Prostate gland (tissue), 2 donors: ENCODE results near the gene TBX21. TPM values are rescaled to one million over a fixed set of nuclear protein-coding genes. Genes with fewer than 3 reads are reported as not detected.

Source experiments
- DNase-seq: peaks from one replicate; pipeline ENCODE4 v3.0.0-alpha.2; 2019; ENCODE audit warnings: low spot score
- H3K27ac ChIP-seq, 2 donors: fragments of 200-600 bp; sonication (generic); 2 replicates each; pipeline ENCODE4 v1.5.1; 2017 to 2019
- H3K27me3 ChIP-seq: fragments of 200-600 bp; sonication (generic); replicated peaks from 2 replicates; pipeline ENCODE4 v1.5.1; 2019; ENCODE audit not compliant: insufficient read depth
- H3K36me3 ChIP-seq, 2 donors: fragments of 200-600 bp; sonication (generic); 1 replicate in 1 of 2; 2 replicates in 1 of 2; pipeline versions ENCODE4 v1.5.1 to v1.8.1; 2017 to 2019
- H3K4me1 ChIP-seq: fragments of 200-600 bp; sonication (generic); replicated peaks from 2 replicates; pipeline ENCODE4 v1.5.1; 2019
- H3K4me3 ChIP-seq, 2 donors: fragments of 200-600 bp; sonication (generic); 2 replicates each; pipeline ENCODE4 v1.5.1; 2017 to 2019
- H3K9me3 ChIP-seq: fragments of 200-600 bp; sonication (generic); 2 replicates; pipeline ENCODE4 v1.5.1; 2017
- POLR2A ChIP-seq: fragments of 450-650 bp; IDR thresholded peaks from one replicate; pipeline ENCODE4 v1.6.1; 2016; ENCODE audit warnings: antibody characterized with exemption, mild to moderate bottlenecking
- POLR2AphosphoS5 ChIP-seq: sonication (generic); formaldehyde crosslinking; IDR thresholded peaks from one replicate; pipeline ENCODE4 v1.6.1; 2017; ENCODE audit warnings: antibody characterized with exemption
- WGBS: methylation state at CpG from one replicate; pipeline ENCODE4 v1.1.5; 2018; 5-methylcytosine and 5-hydroxymethylcytosine counted together
- intact Hi-C: fragments of 100-400 bp; cut with DNase I; formaldehyde crosslinking; loops from one replicate; pipeline ENCODE4 v1.14.2; 2022
- total RNA-seq, 2 donors: library from RNA; depleted of rRNA; stranded (reverse); fragments of >200 nt; gene quantifications; one replicate each; pipeline ENCODE4 v1.1.0, GENCODE V29; 2016
- TF ChIP-seq, protein P1 (sequence below), 4 experiments: fragments of 200-600 bp in 2 of 4; fragments of 450-650 bp in 2 of 4; sonication (generic) in 2 of 4; IDR thresholded peaks; 1 replicate in 3 of 4; 2 replicates in 1 of 4; pipeline ENCODE4 v1.5.1; 2016 to 2019; ENCODE audit warnings: antibody characterized with exemption in 4 of 4, mild to moderate bottlenecking in 2 of 4, moderate library complexity in 2 of 4

The TBX21 gene
- total RNA-seq, 2 donors from 2014 or later: 0.27 to 0.45 TPM

DNA sequence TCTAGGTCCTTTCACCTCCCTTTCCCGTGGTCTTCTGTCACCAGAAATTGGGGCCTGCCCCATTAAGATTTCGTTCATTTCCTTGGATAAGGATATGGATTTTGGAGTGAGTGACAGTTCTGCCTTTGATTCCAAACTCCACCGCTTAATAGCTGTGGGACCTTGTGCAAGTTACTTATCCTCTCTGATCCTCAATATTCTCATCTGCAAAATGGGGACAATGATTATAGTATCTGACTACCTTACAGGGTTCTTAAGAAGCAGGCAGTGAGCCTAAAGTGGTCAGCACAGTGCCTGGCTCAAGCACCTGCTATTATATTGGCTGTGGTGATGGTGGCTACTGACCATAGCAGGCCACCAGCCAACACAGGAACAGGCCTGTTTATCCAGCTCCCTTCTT lies 23.4 kb upstream of the TBX21 start:
- WGBS: 83% methylated on average over 3 of the region's 3 CpGs
- no peaks in the 10 kb centered on the region for H3K27me3 ChIP-seq
- H3K9me3 ChIP-seq: no peaks in the 10 kb centered on the region
- TF ChIP-seq POLR2A (no peak), POLR2AphosphoS5 (no peak)
- TF ChIP-seq, protein P1, sequence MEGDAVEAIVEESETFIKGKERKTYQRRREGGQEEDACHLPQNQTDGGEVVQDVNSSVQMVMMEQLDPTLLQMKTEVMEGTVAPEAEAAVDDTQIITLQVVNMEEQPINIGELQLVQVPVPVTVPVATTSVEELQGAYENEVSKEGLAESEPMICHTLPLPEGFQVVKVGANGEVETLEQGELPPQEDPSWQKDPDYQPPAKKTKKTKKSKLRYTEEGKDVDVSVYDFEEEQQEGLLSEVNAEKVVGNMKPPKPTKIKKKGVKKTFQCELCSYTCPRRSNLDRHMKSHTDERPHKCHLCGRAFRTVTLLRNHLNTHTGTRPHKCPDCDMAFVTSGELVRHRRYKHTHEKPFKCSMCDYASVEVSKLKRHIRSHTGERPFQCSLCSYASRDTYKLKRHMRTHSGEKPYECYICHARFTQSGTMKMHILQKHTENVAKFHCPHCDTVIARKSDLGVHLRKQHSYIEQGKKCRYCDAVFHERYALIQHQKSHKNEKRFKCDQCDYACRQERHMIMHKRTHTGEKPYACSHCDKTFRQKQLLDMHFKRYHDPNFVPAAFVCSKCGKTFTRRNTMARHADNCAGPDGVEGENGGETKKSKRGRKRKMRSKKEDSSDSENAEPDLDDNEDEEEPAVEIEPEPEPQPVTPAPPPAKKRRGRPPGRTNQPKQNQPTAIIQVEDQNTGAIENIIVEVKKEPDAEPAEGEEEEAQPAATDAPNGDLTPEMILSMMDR (IDR thresholded peaks at IDR 0.05): no peak
- intact Hi-C loops: no loop called here
- H3K36me3 ChIP-seq: peaks cover 0 to 9% of the 10 kb centered on the region in 2 donors
- H3K27ac ChIP-seq: no peak overlapping the region
- no peak for DNase-seq
- no peak overlapping the region for H3K4me3 ChIP-seq
- H3K4me1 ChIP-seq: no peaks in the 10 kb centered on the region

DNA sequence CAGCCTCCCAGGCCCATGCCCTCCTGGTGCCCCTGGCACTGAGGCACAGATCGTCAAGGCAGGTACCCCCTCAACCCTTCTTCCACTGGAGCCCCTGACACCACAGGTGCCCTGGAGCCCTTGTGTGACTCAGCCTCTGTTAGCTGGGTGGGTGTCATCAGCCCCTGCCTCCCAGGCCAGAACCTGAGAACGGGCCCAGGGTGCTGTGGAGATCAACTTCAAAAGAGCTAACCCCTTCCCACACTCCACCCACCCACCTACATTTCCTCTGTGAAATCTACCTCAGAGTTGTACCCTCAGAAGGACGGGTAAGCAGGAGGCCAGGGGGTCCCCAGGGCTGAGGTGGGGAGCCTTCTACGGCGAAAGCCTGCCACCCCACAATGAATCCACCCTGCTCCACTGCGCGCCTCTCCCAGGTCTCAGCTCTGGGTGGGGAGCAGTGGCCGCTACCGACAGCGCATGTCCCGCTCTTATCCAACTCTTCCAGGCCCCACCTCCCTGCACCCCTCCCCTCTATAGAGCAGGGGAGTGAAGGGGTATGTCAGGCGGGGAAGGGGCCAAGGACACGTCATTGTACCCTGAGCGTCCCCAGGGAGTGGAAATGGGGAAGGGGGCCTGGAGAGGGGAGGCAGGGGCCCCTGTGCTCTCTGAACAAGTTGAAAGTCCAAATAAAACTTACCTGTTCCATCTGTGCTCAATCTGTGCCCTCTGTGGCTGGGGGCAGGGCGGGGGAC lies 21.5 kb upstream of the TBX21 start:
- no peak overlapping the region for H3K27ac ChIP-seq
- 93% methylated on average over 15 of the region's 15 CpGs for WGBS
- no peaks in the 10 kb centered on the region for H3K4me1 ChIP-seq
- no peak for DNase-seq
- intact Hi-C loops: no loop called here
- peaks cover 2% of the 10 kb centered on the region for H3K27me3 ChIP-seq
- peaks cover 0 to 9% of the 10 kb centered on the region in 2 donors for H3K36me3 ChIP-seq
- no peaks in the 10 kb centered on the region for H3K9me3 ChIP-seq
- H3K4me3 ChIP-seq: no peak overlapping the region
- TF ChIP-seq, protein P1 (IDR thresholded peaks at IDR 0.05): no peak
- TF ChIP-seq POLR2AphosphoS5 (no peak), POLR2A (no peak)

DNA sequence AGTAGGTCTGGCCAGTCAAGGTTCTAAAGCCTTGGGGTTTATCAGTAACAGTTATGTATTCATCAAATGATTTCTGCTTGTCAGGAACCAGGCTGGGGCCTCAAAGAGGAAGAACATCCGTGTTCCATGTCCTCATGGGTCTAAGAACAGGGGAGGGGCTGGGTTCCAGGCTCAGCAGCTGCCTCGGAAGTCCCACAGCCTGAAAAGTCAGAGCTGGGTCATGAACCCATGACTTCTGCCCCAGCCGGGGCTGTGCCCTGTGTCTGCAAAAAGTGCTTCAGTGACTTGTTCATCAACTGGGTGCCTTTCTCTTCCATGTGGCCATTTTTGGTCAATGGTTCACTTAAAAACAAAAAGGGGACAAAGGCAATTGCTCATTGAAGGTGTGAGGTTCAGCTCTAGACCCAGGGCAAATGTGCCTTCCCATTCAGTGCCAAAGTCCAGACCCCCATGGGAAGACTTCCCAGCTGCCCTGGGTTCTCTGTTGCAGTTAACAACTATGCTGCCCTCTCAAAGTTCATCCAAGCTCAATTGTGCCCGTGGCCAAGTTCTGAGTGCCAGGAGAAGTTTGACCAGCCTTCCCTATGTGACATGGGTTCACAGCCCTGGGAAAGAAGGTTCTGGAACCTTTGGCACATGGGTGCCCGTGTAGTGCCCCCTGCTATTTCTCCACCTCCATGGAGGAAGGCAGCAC lies 20.6 kb upstream of the TBX21 start:
- Histone ChIP-seq H3K4me3 (no peak overlapping the region), H3K9me3 (no peaks in the 10 kb centered on the region), H3K27me3 (peaks cover 5% of the 10 kb centered on the region), H3K27ac (no peak overlapping the region), H3K4me1 (no peaks in the 10 kb centered on the region), H3K36me3 (peaks cover 0 to 9% of the 10 kb centered on the region in 2 donors)
- WGBS: 63% methylated on average over 5 of the region's 5 CpGs
- intact Hi-C loops: no loop called here
- TF ChIP-seq POLR2AphosphoS5: no peak
- no peak for TF ChIP-seq POLR2A
- TF ChIP-seq, protein P1 (IDR thresholded peaks at IDR 0.05): no peak
- no peak for DNase-seq

DNA sequence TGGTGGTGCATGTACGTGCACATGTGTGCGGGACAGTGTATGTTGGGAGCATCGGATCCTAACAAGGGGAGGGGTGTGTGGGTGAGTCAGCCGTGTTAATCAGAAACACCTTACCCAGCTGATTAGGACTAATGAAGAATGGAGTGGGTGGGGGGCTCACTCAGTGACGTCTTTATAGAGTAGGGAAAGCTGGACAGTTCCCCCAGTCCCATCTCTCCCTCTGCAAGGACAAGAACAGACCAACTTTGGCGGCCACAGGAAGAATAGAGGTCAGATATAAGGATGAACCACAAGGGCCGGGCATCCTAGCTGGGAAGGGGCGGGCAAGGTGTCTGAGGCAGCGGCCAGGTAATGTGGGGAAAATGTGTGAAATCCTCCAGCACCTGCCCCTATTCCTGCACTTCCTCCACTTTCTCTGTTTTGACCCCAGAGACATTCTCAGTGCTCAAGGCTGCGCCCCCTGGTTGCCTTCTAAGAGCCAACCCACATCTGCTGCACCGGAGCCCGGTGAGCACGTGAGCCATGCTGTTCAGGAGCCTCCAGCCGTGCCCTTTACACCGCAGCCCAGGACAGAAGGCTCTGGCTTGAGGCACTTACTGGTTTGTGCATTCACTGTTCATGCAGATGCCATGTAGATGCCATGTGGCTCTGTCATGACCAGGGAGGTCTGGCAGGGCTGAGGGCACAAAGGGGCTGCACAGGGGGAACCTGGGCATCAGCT lies 18.9 kb upstream of the TBX21 start:
- no peak for TF ChIP-seq POLR2AphosphoS5
- no peak for TF ChIP-seq POLR2A
- TF ChIP-seq, protein P1 (IDR thresholded peaks at IDR 0.05): no peak
- H3K27ac ChIP-seq: no peak overlapping the region
- peaks cover 5% of the 10 kb centered on the region for H3K27me3 ChIP-seq
- 38% methylated on average over 15 of the region's 15 CpGs for WGBS
- H3K36me3 ChIP-seq: peaks cover 0 to 9% of the 10 kb centered on the region in 2 donors
- DNase-seq: no peak
- H3K9me3 ChIP-seq: no peaks in the 10 kb centered on the region
- H3K4me3 ChIP-seq: no peak overlapping the region
- H3K4me1 ChIP-seq: no peaks in the 10 kb centered on the region
- intact Hi-C loops: no loop called here
